GM23248 (cell line): ENCODE results near the gene SHB. TPM values are rescaled to one million over a fixed set of nuclear protein-coding genes. Genes with fewer than 3 reads are reported as not detected.
A peak's percentile ranks its signal among the peaks of the same experiment; 100 is the strongest.

Source experiments
- DNase-seq: peaks from one replicate; pipeline ENCODE4 v3.0.0-alpha.2; 2015
- H2AFZ ChIP-seq: fragments of 200-600 bp; sonication (generic); 2 replicates; pipeline ENCODE4 v1.6.1; 2016; ENCODE audit warnings: antibody characterized with exemption
- H3F3A ChIP-seq: fragments of 200-600 bp; sonication (generic); 2 replicates; pipeline ENCODE4 v1.6.1; 2016; ENCODE audit warnings: mild to moderate bottlenecking, antibody characterized with exemption, mixed run types; ENCODE audit not compliant: insufficient read depth
- H3K27ac ChIP-seq: fragments of 200-600 bp; sonication (generic); 2 replicates; pipeline ENCODE4 v1.5.1; 2016; ENCODE audit warnings: mild to moderate bottlenecking
- H3K27me3 ChIP-seq: fragments of 200-600 bp; sonication (generic); replicated peaks from 2 replicates; pipeline ENCODE4 v1.6.1; 2016; ENCODE audit warnings: mild to moderate bottlenecking; ENCODE audit not compliant: insufficient read depth
- H3K36me3 ChIP-seq: fragments of 200-600 bp; sonication (generic); 2 replicates; pipeline ENCODE4 v1.6.1; 2016; ENCODE audit warnings: low read depth, mild to moderate bottlenecking
- H3K4me1 ChIP-seq: fragments of 200-600 bp; sonication (generic); 2 replicates; pipeline ENCODE4 v1.6.1; 2016; ENCODE audit warnings: mild to moderate bottlenecking; ENCODE audit not compliant: insufficient read depth
- H3K4me2 ChIP-seq: fragments of 200-600 bp; sonication (generic); one replicate; pipeline ENCODE4 v1.6.1; 2016; ENCODE audit warnings: mild to moderate bottlenecking; ENCODE audit not compliant: unreplicated experiment
- H3K4me3 ChIP-seq: fragments of 200-600 bp; sonication (generic); 2 replicates; pipeline ENCODE4 v1.5.1; 2016; ENCODE audit warnings: mild to moderate bottlenecking
- H3K79me2 ChIP-seq: fragments of 200-600 bp; sonication (generic); 2 replicates; pipeline ENCODE4 v1.6.1; 2016; ENCODE audit warnings: mild to moderate bottlenecking; ENCODE audit not compliant: insufficient read depth
- H3K9ac ChIP-seq: fragments of 200-600 bp; sonication (generic); 2 replicates; pipeline ENCODE4 v1.6.1; 2016; ENCODE audit warnings: mild to moderate bottlenecking
- H3K9me2 ChIP-seq: fragments of 200-600 bp; sonication (generic); 2 replicates; pipeline ENCODE4 v1.6.1; 2016; ENCODE audit warnings: mixed run types, mild to moderate bottlenecking, moderate library complexity; ENCODE audit not compliant: insufficient read depth
- H3K9me3 ChIP-seq: fragments of 200-600 bp; sonication (generic); one replicate; pipeline ENCODE4 v1.6.1; 2017; ENCODE audit warnings: low read depth
- H4K20me1 ChIP-seq: fragments of 200-600 bp; sonication (generic); 2 replicates; pipeline ENCODE4 v1.6.0; 2016; ENCODE audit not compliant: insufficient read depth
- EZH2 ChIP-seq: fragments of 200-600 bp; sonication (generic); IDR thresholded peaks from 2 replicates; pipeline ENCODE4 v1.6.1; 2018; ENCODE audit warnings: antibody characterized with exemption, mild to moderate bottlenecking; ENCODE audit not compliant: insufficient read depth, poor library complexity, severe bottlenecking
- EZH2phosphoT487 ChIP-seq: fragments of 200-600 bp; sonication (generic); IDR thresholded peaks from 2 replicates; pipeline ENCODE4 v1.6.1; 2018; ENCODE audit warnings: antibody characterized with exemption, moderate library complexity, mild to moderate bottlenecking, low read depth; ENCODE audit not compliant: insufficient read depth
- WGBS, 2 experiments: methylation state at CpG; one replicate each; pipeline ENCODE4 v1.1.6; 2015 to 2017; ENCODE audit warnings: low lambda C conversion rate in 2 of 2, low coverage in 1 of 2; ENCODE audit errors: missing lambda C conversion rate in 2 of 2; 5-methylcytosine and 5-hydroxymethylcytosine counted together
- in situ Hi-C: fragments of 300-500 bp; cut with MboI; formaldehyde crosslinking; loops from 2 replicates; pipeline ENCODE4 v1.15.0; 2020
- polyA plus RNA-seq: library from polyadenylated mRNA; unstranded; fragments of >200 nt; fragmentation: Nextera tagmentation; extraction: Ambion mirVana; gene quantifications from 2 replicates; pipeline ENCODE4 v1.2.1, GENCODE V29; 2016
- total RNA-seq: library from RNA; depleted of rRNA; stranded (reverse); fragments of >200 nt; shearing (Covaris generic); gene quantifications from 2 replicates; pipeline ENCODE4 v1.2.3, GENCODE V29; 2014

Gene SHB
- total and polyA plus RNA-seq, 2 experiments from 2014 or later = 3.9 to 11.1 TPM

- peaks cover 26% of the 10 kb centered on the region for H3K4me1 ChIP-seq
- H3K4me3 ChIP-seq = no peak overlapping the region
- no peak for DNase-seq
- no peak overlapping the region for H3K9ac ChIP-seq
- H2AFZ ChIP-seq = no peak overlapping the region
- TF ChIP-seq EZH2phosphoT487 (no peak), EZH2 (no peak)
- no peaks in the 10 kb centered on the region for H4K20me1 ChIP-seq
- H3K36me3 ChIP-seq = no peaks in the 10 kb centered on the region
- H3F3A ChIP-seq = peaks cover 16% of the 10 kb centered on the region
- H3K27ac ChIP-seq = no peak overlapping the region
- no peaks in the 10 kb centered on the region for H3K27me3 ChIP-seq
- H3K9me2 ChIP-seq = no peaks in the 10 kb centered on the region
- WGBS, 2 experiments = 95 to 99% methylated on average over 6 of the region's 6 CpGs
- H3K4me2 ChIP-seq = no peak overlapping the region
- H3K9me3 ChIP-seq = no peaks in the 10 kb centered on the region
- in situ Hi-C loops = no loop called here
- H3K79me2 ChIP-seq = peaks cover 59% of the 10 kb centered on the region
These were observed 90.6 kb downstream of the SHB start for GRCh38 chr9:37978481-37978864.

- Histone ChIP-seq H4K20me1 (no peaks in the 10 kb centered on the region), H3K9me2 (no peaks in the 10 kb centered on the region), H3K36me3 (no peaks in the 10 kb centered on the region), H3F3A (peaks cover 16% of the 10 kb centered on the region), H3K4me1 (peaks cover 26% of the 10 kb centered on the region), H3K4me2 (no peak overlapping the region), H3K4me3 (no peak overlapping the region), H3K9ac (no peak overlapping the region), H3K27me3 (no peaks in the 10 kb centered on the region), H3K9me3 (no peaks in the 10 kb centered on the region), H3K27ac (no peak overlapping the region), H3K79me2 (peaks cover 54% of the 10 kb centered on the region), H2AFZ (no peak overlapping the region)
- no peak for DNase-seq
- WGBS, 2 experiments = 97 to 100% methylated on average over 5 of the region's 5 CpGs
- TF ChIP-seq EZH2 (no peak), EZH2phosphoT487 (no peak)
- in situ Hi-C loops = no loop called here
These were observed 91.1 kb downstream of the SHB start for GRCh38 chr9:37977851-37978480.

- no peaks in the 10 kb centered on the region for H3K9me2 ChIP-seq
- H4K20me1 ChIP-seq = no peaks in the 10 kb centered on the region
- H3F3A ChIP-seq = peaks cover 16% of the 10 kb centered on the region
- H3K4me2 ChIP-seq = peak overlapping the region; percentile 53
- peak overlapping the region; percentile 75 for H3K27ac ChIP-seq
- H3K36me3 ChIP-seq = no peaks in the 10 kb centered on the region
- H3K9me3 ChIP-seq = no peaks in the 10 kb centered on the region
- in situ Hi-C loops = no loop called here
- 38% methylated on average over 8 of the region's 8 CpGs for WGBS, 2 experiments
- peaks cover 34% of the 10 kb centered on the region for H3K4me1 ChIP-seq
- no peak overlapping the region for H2AFZ ChIP-seq
- peaks cover 44% of the 10 kb centered on the region for H3K79me2 ChIP-seq
- peak; percentile 94 for DNase-seq
- H3K9ac ChIP-seq = 0 out of 2 replicates have a peak overlapping the region, but pooled peaks have one; percentile 20
- H3K27me3 ChIP-seq = no peaks in the 10 kb centered on the region
- no peak overlapping the region for H3K4me3 ChIP-seq
- no peak for TF ChIP-seq EZH2phosphoT487
- TF ChIP-seq EZH2 = no peak
These were observed 92.1 kb downstream of the SHB start for GRCh38 chr9:37976714-37977477.

- TF ChIP-seq EZH2phosphoT487 (no peak), EZH2 (no peak)
- Histone ChIP-seq H3K9me3 (no peaks in the 10 kb centered on the region), H3K79me2 (peaks cover 43% of the 10 kb centered on the region), H4K20me1 (no peaks in the 10 kb centered on the region), H3K4me1 (peaks cover 42% of the 10 kb centered on the region), H3K36me3 (no peaks in the 10 kb centered on the region), H3K4me2 (no peak overlapping the region), H3K9ac (no peak overlapping the region), H2AFZ (no peak overlapping the region), H3K9me2 (no peaks in the 10 kb centered on the region), H3K27me3 (no peaks in the 10 kb centered on the region), H3F3A (peaks cover 16% of the 10 kb centered on the region), H3K27ac (no peak overlapping the region), H3K4me3 (no peak overlapping the region)
- in situ Hi-C loops = no loop called here
- WGBS, 2 experiments = 100% methylated on average over 4 of the region's 4 CpGs
- no peak for DNase-seq
These were observed 93.4 kb downstream of the SHB start for GRCh38 chr9:37975639-37976038.
